ENCODE measurements around the gene STAT1. TPM values are rescaled to one million over a fixed set of nuclear protein-coding genes. Genes with fewer than 3 reads are reported as not detected.

Gene STAT1
- total and polyA plus RNA-seq, 10 of the 15 experiments (the other 5 are each of a cell fraction or from before 2014, with no cell fraction given): 81.8 to 398 (median 307) TPM

DNA sequence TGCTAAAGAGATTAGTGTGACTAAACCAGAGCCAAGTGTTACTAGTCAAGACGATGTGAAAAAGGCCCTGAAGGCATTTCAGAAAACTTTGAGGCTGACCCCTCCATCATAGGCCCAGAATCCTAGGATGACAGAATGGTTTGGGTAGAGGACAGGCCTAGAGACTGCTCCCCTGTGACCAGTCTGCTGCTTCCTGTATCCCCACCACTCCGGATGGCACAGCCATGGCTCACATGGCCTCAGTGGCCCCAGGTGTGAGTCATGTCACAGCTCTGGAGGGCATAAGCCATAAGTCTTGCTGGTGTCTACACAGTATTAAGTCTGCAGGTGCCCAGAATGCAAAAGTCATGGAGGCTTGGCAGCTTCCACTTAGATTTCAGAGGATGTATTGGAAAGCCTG is 12.4 kb upstream of the STAT1 start:
- Histone ChIP-seq H3K4me2 (ENCODE audit: control insufficient read depth, insufficient read depth) (no peak overlapping the region), H4K20me1 (ENCODE audit: control insufficient read depth, insufficient read depth) (no peaks in the 10 kb centered on the region), H3K79me2 (ENCODE audit: control insufficient read depth, insufficient read depth, low read length) (peaks cover 9% of the 10 kb centered on the region), H3K27ac (ENCODE audit: control insufficient read depth, insufficient read depth) (no peak overlapping the region), H3K4me3 (no peak overlapping the region), H3K36me3 (ENCODE audit: control insufficient read depth in 2 of 2, insufficient read depth in 2 of 2, low read length in 1 of 2) (no peaks in the 10 kb centered on the region), H3K9me3 (replicated peaks; ENCODE audit: control insufficient read depth, insufficient read depth, low read length) (no peaks in the 10 kb centered on the region), H3K4me1 (ENCODE audit: control insufficient read depth, insufficient read depth, low read length) (peaks cover 20% of the 10 kb centered on the region), H3K27me3 (replicated peaks in 1 of 2; ENCODE audit: control insufficient read depth in 2 of 2, insufficient read depth in 2 of 2, low read length in 1 of 2) (no peaks in the 10 kb centered on the region), H2AFZ (ENCODE audit: control insufficient read depth, low read depth, low read length) (no peak overlapping the region), H3K9ac (ENCODE audit: control insufficient read depth, insufficient read depth, low read length) (no peak overlapping the region)
- SMC1A ChIA-PET (ENCODE audit: uncharacterized antibody, unreplicated experiment): interaction anchor here (0.9 to 2.0 kb wide), 2 partner anchors 14 to 81 kb away, joined by 3 to 11 read pairs; no protein-coding TSS in a partner anchor
- no peak for TF ChIP-seq CBX5 (IDR thresholded peaks at IDR 0.05; ENCODE audit: low read depth)
- TF ChIP-seq, protein P1, sequence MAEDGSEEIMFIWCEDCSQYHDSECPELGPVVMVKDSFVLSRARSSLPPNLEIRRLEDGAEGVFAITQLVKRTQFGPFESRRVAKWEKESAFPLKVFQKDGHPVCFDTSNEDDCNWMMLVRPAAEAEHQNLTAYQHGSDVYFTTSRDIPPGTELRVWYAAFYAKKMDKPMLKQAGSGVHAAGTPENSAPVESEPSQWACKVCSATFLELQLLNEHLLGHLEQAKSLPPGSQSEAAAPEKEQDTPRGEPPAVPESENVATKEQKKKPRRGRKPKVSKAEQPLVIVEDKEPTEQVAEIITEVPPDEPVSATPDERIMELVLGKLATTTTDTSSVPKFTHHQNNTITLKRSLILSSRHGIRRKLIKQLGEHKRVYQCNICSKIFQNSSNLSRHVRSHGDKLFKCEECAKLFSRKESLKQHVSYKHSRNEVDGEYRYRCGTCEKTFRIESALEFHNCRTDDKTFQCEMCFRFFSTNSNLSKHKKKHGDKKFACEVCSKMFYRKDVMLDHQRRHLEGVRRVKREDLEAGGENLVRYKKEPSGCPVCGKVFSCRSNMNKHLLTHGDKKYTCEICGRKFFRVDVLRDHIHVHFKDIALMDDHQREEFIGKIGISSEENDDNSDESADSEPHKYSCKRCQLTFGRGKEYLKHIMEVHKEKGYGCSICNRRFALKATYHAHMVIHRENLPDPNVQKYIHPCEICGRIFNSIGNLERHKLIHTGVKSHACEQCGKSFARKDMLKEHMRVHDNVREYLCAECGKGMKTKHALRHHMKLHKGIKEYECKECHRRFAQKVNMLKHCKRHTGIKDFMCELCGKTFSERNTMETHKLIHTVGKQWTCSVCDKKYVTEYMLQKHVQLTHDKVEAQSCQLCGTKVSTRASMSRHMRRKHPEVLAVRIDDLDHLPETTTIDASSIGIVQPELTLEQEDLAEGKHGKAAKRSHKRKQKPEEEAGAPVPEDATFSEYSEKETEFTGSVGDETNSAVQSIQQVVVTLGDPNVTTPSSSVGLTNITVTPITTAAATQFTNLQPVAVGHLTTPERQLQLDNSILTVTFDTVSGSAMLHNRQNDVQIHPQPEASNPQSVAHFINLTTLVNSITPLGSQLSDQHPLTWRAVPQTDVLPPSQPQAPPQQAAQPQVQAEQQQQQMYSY (CRISPR knock-in tag; IDR thresholded peaks at IDR 0.05): no peak
- TF ChIP-seq NBN (IDR thresholded peaks at IDR 0.05): no peak
- TF ChIP-seq ESRRA (IDR thresholded peaks at IDR 0.05; ENCODE audit: low read length): no peak
- TF ChIP-seq, protein P2, sequence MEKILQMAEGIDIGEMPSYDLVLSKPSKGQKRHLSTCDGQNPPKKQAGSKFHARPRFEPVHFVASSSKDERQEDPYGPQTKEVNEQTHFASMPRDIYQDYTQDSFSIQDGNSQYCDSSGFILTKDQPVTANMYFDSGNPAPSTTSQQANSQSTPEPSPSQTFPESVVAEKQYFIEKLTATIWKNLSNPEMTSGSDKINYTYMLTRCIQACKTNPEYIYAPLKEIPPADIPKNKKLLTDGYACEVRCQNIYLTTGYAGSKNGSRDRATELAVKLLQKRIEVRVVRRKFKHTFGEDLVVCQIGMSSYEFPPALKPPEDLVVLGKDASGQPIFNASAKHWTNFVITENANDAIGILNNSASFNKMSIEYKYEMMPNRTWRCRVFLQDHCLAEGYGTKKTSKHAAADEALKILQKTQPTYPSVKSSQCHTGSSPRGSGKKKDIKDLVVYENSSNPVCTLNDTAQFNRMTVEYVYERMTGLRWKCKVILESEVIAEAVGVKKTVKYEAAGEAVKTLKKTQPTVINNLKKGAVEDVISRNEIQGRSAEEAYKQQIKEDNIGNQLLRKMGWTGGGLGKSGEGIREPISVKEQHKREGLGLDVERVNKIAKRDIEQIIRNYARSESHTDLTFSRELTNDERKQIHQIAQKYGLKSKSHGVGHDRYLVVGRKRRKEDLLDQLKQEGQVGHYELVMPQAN (conservative IDR thresholded peaks at IDR 0.05): no peak
- TF ChIP-seq KLF5 (IDR thresholded peaks at IDR 0.05; ENCODE audit: partially characterized antibody): no peak
- TF ChIP-seq CEBPB (IDR thresholded peaks at IDR 0.05; ENCODE audit: borderline replicate concordance in 1 of 2, low read depth in 2 of 2, low read length in 2 of 2): no peak
- TF ChIP-seq SMC3 (IDR thresholded peaks at IDR 0.05; ENCODE audit: borderline replicate concordance, low read length): no peak
- WGBS (ENCODE audit: insufficient coverage, insufficient replicate concordance, low lambda C conversion rate, missing lambda C conversion rate): 50% methylated on average over 2 of the region's 2 CpGs
- RAD21 ChIA-PET (ENCODE audit: unreplicated experiment): no interaction called here
- ATAC-seq (no peak), DNase-seq (ENCODE audit: low read depth, low spot score) (no peak), FAIRE-seq (no peak)
- POLR2A ChIA-PET: interaction anchor here (8.3 kb wide), 1 partner anchor 14 kb away, joined by 75 read pairs; the partner anchor contains the start of gene STAT1
- in situ Hi-C loops (cut with MboI) (no loop called here), intact Hi-C loops (cut with micrococcal nuclease; ENCODE audit: unreplicated experiment) (no loop called here)
- BruUV-seq (replicated peaks): no TSS peak
- CTCF ChIA-PET: interaction anchor here (1.1 kb wide), 1 partner anchor 19 kb away, joined by 3 read pairs; no protein-coding TSS in a partner anchor

All from GM12878 (cell line).